K562 (cell line): ENCODE measurements around the gene ZMIZ1. TPM values are rescaled to one million over a fixed set of nuclear protein-coding genes. Genes with fewer than 3 reads are reported as not detected.

Experiments used
- ADNP ChIP-seq: fragments of 200-800 bp; sonication (Bioruptor generic); IDR thresholded peaks from 2 replicates; pipeline ENCODE4 v1.6.1; 2016; ENCODE audit warnings: missing genetic modification characterization, missing compliant biosample characterization
- ARID1B ChIP-seq: fragments of 450-650 bp; IDR thresholded peaks from 2 replicates; pipeline ENCODE4 v1.6.1; 2016; ENCODE audit warnings: antibody characterized with exemption, mild to moderate bottlenecking, inconsistent platforms
- BCOR ChIP-seq: fragments of 450-650 bp; IDR thresholded peaks from 2 replicates; pipeline ENCODE4 v1.6.1; 2016
- CBFA2T2 ChIP-seq: fragments of 450-650 bp; conservative IDR thresholded peaks from 2 replicates; pipeline ENCODE4 v1.6.1; 2017; ENCODE audit warnings: mild to moderate bottlenecking
- CBFA2T3 ChIP-seq: fragments of 450-650 bp; IDR thresholded peaks from 2 replicates; pipeline ENCODE4 v1.6.1; 2017
- CREM ChIP-seq: IDR thresholded peaks from 2 replicates; pipeline ENCODE4 v1.6.1; 2014; ENCODE audit warnings: antibody characterized with exemption, low read depth
- CTBP1 ChIP-seq: fragments of 450-650 bp; IDR thresholded peaks from 2 replicates; pipeline ENCODE4 v1.6.1; 2016; ENCODE audit warnings: borderline replicate concordance
- HDAC1 ChIP-seq, 2 experiments: fragments of 450-650 bp; IDR thresholded peaks; 2 replicates each; pipeline ENCODE4 v1.6.1; 2016 to 2017; ENCODE audit warnings: inconsistent platforms in 1 of 2, mild to moderate bottlenecking in 1 of 2, moderate library complexity in 1 of 2
- JUND ChIP-seq, 2 experiments: IDR thresholded peaks; 2 replicates in 1 of 2; 3 replicates in 1 of 2; pipeline ENCODE4 v1.6.1; 2011; ENCODE audit warnings: borderline replicate concordance in 2 of 2, low read depth in 2 of 2, low read length in 2 of 2, improper control_type of control experiment in 1 of 2, missing biosample characterization in 1 of 2, missing genetic modification characterization in 1 of 2, missing genetic modification reagents in 1 of 2
- KDM1A ChIP-seq, 2 experiments: fragments of 450-650 bp; IDR thresholded peaks; 2 replicates each; pipeline ENCODE4 v1.6.1; 2016; ENCODE audit warnings: mild to moderate bottlenecking in 2 of 2
- MAZ ChIP-seq, 2 experiments: fragments of 450-650 bp in 1 of 2; sonication (generic) in 1 of 2; formaldehyde crosslinking; IDR thresholded peaks in 1 of 2; conservative IDR thresholded peaks in 1 of 2; 2 replicates each; pipeline versions ENCODE4 v1.4.0 to v1.5.0; 2020; ENCODE audit warnings: mild to moderate bottlenecking in 1 of 2, missing genetic modification reagents in 1 of 2
- MTA2 ChIP-seq: fragments of 450-650 bp; IDR thresholded peaks from 2 replicates; pipeline ENCODE4 v1.6.1; 2016; ENCODE audit warnings: low read depth
- NRF1 ChIP-seq, 2 experiments: fragments of 450-650 bp; IDR thresholded peaks in 1 of 2; conservative IDR thresholded peaks in 1 of 2; 2 replicates each; pipeline ENCODE4 v1.6.1; 2014; ENCODE audit warnings: mild to moderate bottlenecking in 2 of 2
- PML ChIP-seq: IDR thresholded peaks from 2 replicates; pipeline ENCODE4 v1.6.1; 2012; ENCODE audit warnings: low read length, inconsistent platforms
- RB1 ChIP-seq: fragments of 450-650 bp; IDR thresholded peaks from 2 replicates; pipeline ENCODE4 v1.6.1; 2017; ENCODE audit warnings: low read depth, mild to moderate bottlenecking
- RBM25 ChIP-seq: fragments of 200-400 bp; formaldehyde crosslinking; IDR thresholded peaks from 2 replicates; pipeline ENCODE4 v1.6.1; 2018; ENCODE audit warnings: low read length, low read depth, moderate library complexity; ENCODE audit not compliant: severe bottlenecking
- RCOR1 ChIP-seq, 2 experiments: IDR thresholded peaks; 2 replicates each; pipeline ENCODE4 v1.6.1; 2012; ENCODE audit warnings: low read depth in 2 of 2, low read length in 2 of 2, borderline replicate concordance in 1 of 2, improper control_type of control experiment in 1 of 2
- SMARCE1 ChIP-seq: fragments of 450-650 bp; IDR thresholded peaks from 2 replicates; pipeline ENCODE4 v1.7.1; 2016; ENCODE audit warnings: mild to moderate bottlenecking
- SP2 ChIP-seq: IDR thresholded peaks from 2 replicates; pipeline ENCODE4 v1.6.1; 2011; ENCODE audit warnings: mild to moderate bottlenecking, low read depth, low read length, moderate library complexity; ENCODE audit not compliant: poor library complexity, severe bottlenecking; ENCODE audit errors: extremely low read depth
- TAL1 ChIP-seq: fragments of 450-650 bp; IDR thresholded peaks from 2 replicates; pipeline ENCODE4 v1.6.1; 2016; ENCODE audit warnings: mild to moderate bottlenecking
- ZEB2 ChIP-seq: fragments of 450-650 bp; IDR thresholded peaks from 2 replicates; pipeline ENCODE4 v1.6.1; 2016
- ZKSCAN1 ChIP-seq: fragments of 150-350 bp; IDR thresholded peaks from 2 replicates; pipeline ENCODE4 v1.6.1; 2016; ENCODE audit warnings: low read depth, low read length
- polyA plus RNA-seq, 8 experiments: library from polyadenylated mRNA; depleted of rRNA in 4 of 8; stranded (reverse) in 5 of 8; unstranded in 3 of 8; fragments of >200 nt; fragmentation: Nextera tagmentation in 2 of 8; fragmentation: Illumina TruSeq in 1 of 8; extraction: Ambion mirVana in 2 of 8; extraction: Trizol in 1 of 8; gene quantifications; 2 replicates each; pipeline versions ENCODE4 v1.2.1 to v1.2.3, GENCODE V29; 2011 to 2014; ENCODE audit warnings: inconsistent platforms in 1 of 8, missing spikeins in 1 of 8
- total RNA-seq, 7 experiments: library from RNA; depleted of rRNA in 6 of 7; stranded (reverse); fragments of >200 nt in 6 of 7; fragmentation: Illumina TruSeq in 2 of 7; extraction: Trizol in 2 of 7; gene quantifications; 2 replicates each; pipeline versions ENCODE4 v1.2.1 to v1.2.3, GENCODE V29; 2011 to 2021; ENCODE audit warnings: low replicate concordance in 1 of 7
- TF ChIP-seq, protein P1 (sequence below): fragments of 250-450 bp; sonication (Bioruptor Pico); IDR thresholded peaks from 2 replicates; pipeline ENCODE4 v1.4.0; 2020
- TF ChIP-seq, protein P2 (sequence below), 2 experiments: fragments of 450-650 bp; conservative IDR thresholded peaks; 2 replicates each; pipeline ENCODE4 v1.6.1; 2017; ENCODE audit warnings: mild to moderate bottlenecking in 2 of 2, moderate library complexity in 2 of 2

The ZMIZ1 gene
- total and polyA plus RNA-seq, 9 of the 15 experiments (the other 6 are each of a cell fraction or from before 2014, with no cell fraction given): 1.0 to 37.3 (median 4.3) TPM

DNA sequence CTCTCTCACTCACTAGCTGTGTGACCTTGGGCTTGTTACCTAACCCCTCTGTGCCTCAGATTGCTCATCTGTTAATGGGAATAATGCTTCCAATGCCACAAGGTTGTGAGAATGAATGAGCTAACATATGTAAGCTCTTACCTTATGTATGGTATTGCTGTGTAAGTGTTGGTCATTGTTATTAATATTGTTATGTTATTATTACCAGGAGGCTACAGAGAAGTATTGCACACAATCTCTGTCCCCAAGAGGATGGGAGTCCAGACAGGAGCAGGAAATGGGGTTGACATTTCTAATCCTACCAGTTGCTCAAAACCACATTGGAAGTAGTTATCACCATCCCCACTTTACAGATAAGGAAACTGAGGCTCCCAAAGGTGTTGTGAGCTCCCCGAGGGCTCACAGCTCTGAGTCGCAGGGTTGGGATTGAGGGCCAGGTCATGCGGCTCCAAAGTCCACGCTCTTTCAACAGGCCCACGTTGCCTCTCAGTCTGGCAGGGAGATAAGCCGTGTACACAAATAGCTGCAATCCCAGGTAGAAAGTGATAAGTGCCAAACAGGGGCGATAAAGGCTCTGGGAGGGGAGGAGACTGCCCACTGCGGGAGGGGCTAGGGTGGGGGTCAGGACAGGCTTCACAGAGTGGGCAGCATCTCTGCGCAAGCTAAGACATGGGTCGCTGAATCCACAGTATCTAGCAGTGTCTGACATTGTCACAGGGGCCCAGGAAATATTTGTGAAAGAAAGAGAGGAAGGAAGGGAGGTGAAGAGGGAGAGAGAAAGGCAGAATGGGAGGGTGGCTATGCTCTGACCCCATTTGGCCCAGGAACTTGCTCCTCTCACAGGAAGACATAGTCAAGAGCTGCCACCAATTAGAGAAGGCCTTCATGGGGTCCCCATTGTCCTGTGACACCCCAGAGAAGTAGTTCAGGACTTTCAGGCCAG lies 9.6 kb upstream of the ZMIZ1 start (continued):
- TF ChIP-seq ARID1B: peak; percentile 78
- TF ChIP-seq SP2: no peak
- TF ChIP-seq SMARCE1: peak; percentile 50; the same call in 1 of the 2 replicates
- TF ChIP-seq BCOR: 0 out of 2 replicates have a peak, but pooled peaks have one; percentile 58
- TF ChIP-seq, protein P1, sequence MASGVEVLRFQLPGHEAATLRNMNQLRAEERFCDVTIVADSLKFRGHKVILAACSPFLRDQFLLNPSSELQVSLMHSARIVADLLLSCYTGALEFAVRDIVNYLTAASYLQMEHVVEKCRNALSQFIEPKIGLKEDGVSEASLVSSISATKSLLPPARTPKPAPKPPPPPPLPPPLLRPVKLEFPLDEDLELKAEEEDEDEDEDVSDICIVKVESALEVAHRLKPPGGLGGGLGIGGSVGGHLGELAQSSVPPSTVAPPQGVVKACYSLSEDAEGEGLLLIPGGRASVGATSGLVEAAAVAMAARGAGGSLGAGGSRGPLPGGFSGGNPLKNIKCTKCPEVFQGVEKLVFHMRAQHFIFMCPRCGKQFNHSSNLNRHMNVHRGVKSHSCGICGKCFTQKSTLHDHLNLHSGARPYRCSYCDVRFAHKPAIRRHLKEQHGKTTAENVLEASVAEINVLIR: no peak
- TF ChIP-seq MTA2: peak; percentile 41; the same call in 1 of the 2 replicates
- 0 out of 4 replicates have a peak, but pooled peaks have one; percentile 9 to 28 for TF ChIP-seq MAZ (CRISPR knock-in tag; conservative IDR thresholded peaks at IDR 0.05 in 1 of 2, IDR thresholded peaks at IDR 0.05 in 1 of 2)
- peak; percentile 50 for TF ChIP-seq RBM25
- 0 out of 2 replicates have a peak, but pooled peaks have one; percentile 54 for TF ChIP-seq ZEB2
- TF ChIP-seq CBFA2T3: peak; percentile 81
- 0 out of 4 replicates have a peak, but pooled peaks of 1 of the 2 experiments have one; percentile 34 for TF ChIP-seq HDAC1 (IDR thresholded peaks at IDR 0.05)
- no peak for TF ChIP-seq ZKSCAN1
- TF ChIP-seq CBFA2T2: peak; percentile 68
- 0 out of 4 replicates have a peak, but pooled peaks have one; percentile 11 to 16 for TF ChIP-seq NRF1 (conservative IDR thresholded peaks at IDR 0.05 in 1 of 2, IDR thresholded peaks at IDR 0.05 in 1 of 2)
- peak; percentile 64; the same call in 1 of the 2 replicates for TF ChIP-seq CTBP1
- TF ChIP-seq TAL1: peak; percentile 64
- peak in 1 of 2 experiments; percentile 73; a peak in 2 of 4 replicates for TF ChIP-seq KDM1A (IDR thresholded peaks at IDR 0.05)
- TF ChIP-seq, protein P2, sequence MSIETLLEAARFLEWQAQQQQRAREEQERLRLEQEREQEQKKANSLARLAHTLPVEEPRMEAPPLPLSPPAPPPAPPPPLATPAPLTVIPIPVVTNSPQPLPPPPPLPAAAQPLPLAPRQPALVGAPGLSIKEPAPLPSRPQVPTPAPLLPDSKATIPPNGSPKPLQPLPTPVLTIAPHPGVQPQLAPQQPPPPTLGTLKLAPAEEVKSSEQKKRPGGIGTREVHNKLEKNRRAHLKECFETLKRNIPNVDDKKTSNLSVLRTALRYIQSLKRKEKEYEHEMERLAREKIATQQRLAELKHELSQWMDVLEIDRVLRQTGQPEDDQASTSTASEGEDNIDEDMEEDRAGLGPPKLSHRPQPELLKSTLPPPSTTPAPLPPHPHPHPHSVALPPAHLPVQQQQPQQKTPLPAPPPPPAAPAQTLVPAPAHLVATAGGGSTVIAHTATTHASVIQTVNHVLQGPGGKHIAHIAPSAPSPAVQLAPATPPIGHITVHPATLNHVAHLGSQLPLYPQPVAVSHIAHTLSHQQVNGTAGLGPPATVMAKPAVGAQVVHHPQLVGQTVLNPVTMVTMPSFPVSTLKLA (conservative IDR thresholded peaks at IDR 0.05): 0 out of 4 replicates have a peak, but pooled peaks of 1 of the 2 experiments have one; percentile 28
- 0 out of 2 replicates have a peak, but pooled peaks have one; percentile 11 for TF ChIP-seq JUND (IDR thresholded peaks at IDR 0.05; ENCODE audit: borderline replicate concordance, low read depth, low read length)
- TF ChIP-seq JUND (tag; IDR thresholded peaks at IDR 0.05; ENCODE audit: borderline replicate concordance, low read depth, low read length): no peak; the same call in 2 of the 3 replicates
- peak in 1 of 2 experiments; percentile 90; a peak in 3 of 4 replicates for TF ChIP-seq RCOR1 (IDR thresholded peaks at IDR 0.05; ENCODE audit: borderline replicate concordance in 1 of 2, low read depth in 2 of 2, low read length in 2 of 2)
- TF ChIP-seq PML: no peak
- TF ChIP-seq RB1: peak; percentile 41; the same call in 1 of the 2 replicates
- TF ChIP-seq CREM: no peak
- peak; percentile 74; the same call in 1 of the 2 replicates for TF ChIP-seq ADNP
